A172 (cell line): ENCODE results near the gene NPC1. TPM values are rescaled to one million over a fixed set of nuclear protein-coding genes. Genes with fewer than 3 reads are reported as not detected.
A peak's percentile ranks its signal among the peaks of the same experiment; 100 is the strongest.

ENCODE experiments used
- DNase-seq: peaks from one replicate; pipeline ENCODE4 v3.0.0-alpha.2; 2015; ENCODE audit warnings: low spot score
- total RNA-seq: library from RNA; depleted of rRNA; stranded (reverse); fragments of >200 nt; shearing (Covaris generic); gene quantifications from 2 replicates; pipeline ENCODE4 v1.2.3, GENCODE V29; 2014; rRNA removed

The NPC1 gene
- total RNA-seq, 1 experiment from 2014 or later: 128 TPM

GRCh38 chr18:23487738-23488570 is 98.4 kb downstream of the NPC1 start:
- DNase-seq: peak; percentile 28

- no peak for DNase-seq
These were observed 100.9 kb downstream of the NPC1 start for GRCh38 chr18:23485386-23485785.

GRCh38 chr18:23484561-23485182 is 101.6 kb downstream of the NPC1 start:
- DNase-seq: no peak

Other genes with a start within 250 kb of the NPC1 start
- gene RIOK3, start 133.2 kb downstream of the NPC1 start, total RNA-seq: 42.7 and 71.1 TPM in 2 replicates
- 43.6 and 48.3 TPM in 2 replicates for gene RMC1, start 83.0 kb downstream of the NPC1 start, total RNA-seq
- 3.8 and 4.0 TPM in 2 replicates for gene ANKRD29, start 76.4 kb upstream of the NPC1 start, total RNA-seq
- 1.5 and 2.7 TPM in 2 replicates for gene LAMA3, start 102.9 kb upstream of the NPC1 start, total RNA-seq